WERI-Rb-1 (cell line): ENCODE data around the gene CAPG.

Experiments
- DNase-seq: peaks from one replicate; pipeline ENCODE4 v3.0.0-alpha.2; 2020
- H3K27ac ChIP-seq: fragments of 250-450 bp; sonication (Bioruptor Pico); 2 replicates; pipeline ENCODE4 v1.5.1; 2020; ENCODE audit warnings: mild to moderate bottlenecking, moderate library complexity
- H3K27me3 ChIP-seq: fragments of 250-450 bp; sonication (Bioruptor Pico); 2 replicates; pipeline ENCODE4 v1.5.1; 2021; ENCODE audit warnings: mild to moderate bottlenecking, low read depth, moderate library complexity; ENCODE audit not compliant: insufficient read depth, severe bottlenecking
- H3K36me3 ChIP-seq: fragments of 250-450 bp; sonication (Bioruptor Pico); 2 replicates; pipeline ENCODE4 v1.5.1; 2020; ENCODE audit warnings: mild to moderate bottlenecking, moderate library complexity
- H3K4me3 ChIP-seq: 2 replicates; pipeline ENCODE4 v1.5.1; 2011; ENCODE audit warnings: low read depth, mild to moderate bottlenecking, control low read depth, low read length
- H3K9me3 ChIP-seq: fragments of 250-450 bp; sonication (Bioruptor Pico); 2 replicates; pipeline ENCODE4 v1.5.1; 2021; ENCODE audit warnings: mild to moderate bottlenecking, moderate library complexity; ENCODE audit not compliant: severe bottlenecking
- TF ChIP-seq, protein P1 (sequence below): IDR thresholded peaks from 2 replicates; pipeline ENCODE4 v1.5.1; 2011; ENCODE audit warnings: low read depth, mild to moderate bottlenecking, control low read depth, inconsistent platforms, low read length

The CAPG gene

DNA sequence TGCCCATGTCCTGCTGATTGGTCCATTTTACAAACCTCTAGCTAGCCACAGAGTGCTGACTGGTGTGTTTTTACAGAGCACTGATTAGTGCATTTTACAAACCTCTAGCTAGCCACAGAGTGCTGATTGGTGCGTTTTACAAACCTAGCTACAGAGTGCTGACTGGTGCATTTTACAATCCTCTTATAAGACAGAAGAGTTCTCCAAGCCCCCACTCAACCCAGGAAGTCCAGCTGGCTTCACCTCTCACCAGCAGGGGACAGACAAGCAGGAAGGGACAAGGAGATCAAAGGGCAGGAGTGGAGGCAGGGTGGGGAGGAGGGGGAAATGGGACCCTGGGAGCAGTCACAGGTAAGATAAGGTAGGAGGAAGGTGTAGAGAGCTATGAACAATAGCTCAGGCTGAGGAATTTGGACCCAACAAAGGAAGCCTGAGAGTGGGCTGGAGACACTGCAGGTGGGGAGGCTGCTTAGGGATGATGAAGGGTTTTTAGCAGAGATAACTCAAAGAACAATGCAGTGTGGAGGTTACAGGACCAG is 45.5 kb upstream of the CAPG start:
- no peaks in the 10 kb centered on the region for H3K9me3 ChIP-seq
- H3K4me3 ChIP-seq = no peak overlapping the region
- peak; percentile 57 for DNase-seq
- H3K27ac ChIP-seq = 0 out of 2 replicates have a peak overlapping the region, but pooled peaks have one; percentile 18
- TF ChIP-seq, protein P1, sequence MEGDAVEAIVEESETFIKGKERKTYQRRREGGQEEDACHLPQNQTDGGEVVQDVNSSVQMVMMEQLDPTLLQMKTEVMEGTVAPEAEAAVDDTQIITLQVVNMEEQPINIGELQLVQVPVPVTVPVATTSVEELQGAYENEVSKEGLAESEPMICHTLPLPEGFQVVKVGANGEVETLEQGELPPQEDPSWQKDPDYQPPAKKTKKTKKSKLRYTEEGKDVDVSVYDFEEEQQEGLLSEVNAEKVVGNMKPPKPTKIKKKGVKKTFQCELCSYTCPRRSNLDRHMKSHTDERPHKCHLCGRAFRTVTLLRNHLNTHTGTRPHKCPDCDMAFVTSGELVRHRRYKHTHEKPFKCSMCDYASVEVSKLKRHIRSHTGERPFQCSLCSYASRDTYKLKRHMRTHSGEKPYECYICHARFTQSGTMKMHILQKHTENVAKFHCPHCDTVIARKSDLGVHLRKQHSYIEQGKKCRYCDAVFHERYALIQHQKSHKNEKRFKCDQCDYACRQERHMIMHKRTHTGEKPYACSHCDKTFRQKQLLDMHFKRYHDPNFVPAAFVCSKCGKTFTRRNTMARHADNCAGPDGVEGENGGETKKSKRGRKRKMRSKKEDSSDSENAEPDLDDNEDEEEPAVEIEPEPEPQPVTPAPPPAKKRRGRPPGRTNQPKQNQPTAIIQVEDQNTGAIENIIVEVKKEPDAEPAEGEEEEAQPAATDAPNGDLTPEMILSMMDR = peak; percentile 43; the same call in 1 of the 2 replicates
- no peaks in the 10 kb centered on the region for H3K27me3 ChIP-seq
- H3K36me3 ChIP-seq = no peaks in the 10 kb centered on the region

DNA sequence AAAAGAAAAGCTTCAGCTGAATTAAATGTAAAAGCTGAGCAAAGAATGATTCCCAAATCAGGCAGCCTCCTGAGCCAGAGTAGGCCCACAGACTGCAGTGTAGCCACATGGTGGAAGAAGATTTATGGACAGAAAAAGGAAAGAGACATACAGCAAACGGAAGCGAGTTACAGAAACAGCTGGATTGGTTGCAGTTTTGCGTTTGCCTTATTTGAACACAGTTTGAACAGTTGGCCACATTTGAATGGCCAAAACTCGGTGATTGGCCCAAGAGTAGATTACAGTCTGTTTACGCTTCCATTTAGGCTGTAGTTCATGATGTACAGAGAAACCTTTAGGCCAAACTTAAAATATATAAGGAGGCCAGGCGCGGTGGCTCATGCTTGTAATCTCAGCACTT is 43.4 kb upstream of the CAPG start:
- Histone ChIP-seq H3K27me3 (no peaks in the 10 kb centered on the region), H3K27ac (no peak overlapping the region), H3K4me3 (no peak overlapping the region), H3K36me3 (no peaks in the 10 kb centered on the region), H3K9me3 (no peaks in the 10 kb centered on the region)
- DNase-seq = no peak
- TF ChIP-seq, protein P1 = no peak

DNA sequence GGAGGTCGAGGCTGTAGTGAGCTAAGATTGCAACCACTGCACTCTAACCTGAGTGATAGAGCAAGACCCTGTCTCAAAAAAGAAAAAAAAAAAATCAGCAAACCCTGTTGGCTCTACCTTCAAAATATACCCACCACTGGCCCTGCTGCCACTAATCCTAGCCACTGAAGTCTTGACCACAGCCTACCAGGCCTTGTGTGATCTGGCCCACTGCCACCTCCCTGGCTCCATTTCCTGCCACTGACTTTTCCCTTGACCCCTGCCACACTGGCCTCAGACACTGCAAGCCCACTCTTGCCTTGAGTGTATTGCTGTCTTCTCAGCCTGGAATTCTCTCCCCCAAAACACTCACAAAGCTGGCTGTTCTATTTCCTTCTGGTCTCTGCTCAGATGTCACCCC is 42.1 kb upstream of the CAPG start:
- H3K27me3 ChIP-seq = no peaks in the 10 kb centered on the region

DNA sequence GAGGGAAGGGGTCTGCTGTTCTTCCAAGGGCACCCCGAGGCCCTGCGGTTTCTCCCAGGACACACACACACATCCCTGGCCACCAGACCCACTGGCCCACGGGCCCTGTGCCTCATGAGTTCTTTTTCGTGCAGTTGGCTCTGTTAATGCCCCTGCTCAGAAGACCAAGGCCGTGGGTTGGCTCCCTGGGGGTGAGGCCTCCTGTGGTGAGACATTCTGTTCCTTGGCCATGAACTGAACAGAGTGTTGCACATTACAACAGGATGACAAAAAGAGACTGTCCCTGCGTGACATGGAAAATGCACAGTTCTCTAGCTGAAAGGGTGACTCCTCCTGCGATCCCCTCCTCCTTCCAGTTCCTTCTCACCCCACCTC is 39.0 kb upstream of the CAPG start:
- Histone ChIP-seq H3K4me3 (no peak overlapping the region), H3K36me3 (no peaks in the 10 kb centered on the region), H3K9me3 (no peaks in the 10 kb centered on the region), H3K27me3 (no peaks in the 10 kb centered on the region), H3K27ac (no peak overlapping the region; the same call in 1 of the 2 replicates)
- DNase-seq = no peak
- TF ChIP-seq, protein P1 = no peak

More for the DNA sequence above, 42.1 kb upstream of the CAPG start:
- H3K36me3 ChIP-seq = no peaks in the 10 kb centered on the region
- no peaks in the 10 kb centered on the region for H3K9me3 ChIP-seq
- no peak overlapping the region for H3K4me3 ChIP-seq
- H3K27ac ChIP-seq = no peak overlapping the region
- TF ChIP-seq, protein P1 = no peak
- DNase-seq = no peak

DNA sequence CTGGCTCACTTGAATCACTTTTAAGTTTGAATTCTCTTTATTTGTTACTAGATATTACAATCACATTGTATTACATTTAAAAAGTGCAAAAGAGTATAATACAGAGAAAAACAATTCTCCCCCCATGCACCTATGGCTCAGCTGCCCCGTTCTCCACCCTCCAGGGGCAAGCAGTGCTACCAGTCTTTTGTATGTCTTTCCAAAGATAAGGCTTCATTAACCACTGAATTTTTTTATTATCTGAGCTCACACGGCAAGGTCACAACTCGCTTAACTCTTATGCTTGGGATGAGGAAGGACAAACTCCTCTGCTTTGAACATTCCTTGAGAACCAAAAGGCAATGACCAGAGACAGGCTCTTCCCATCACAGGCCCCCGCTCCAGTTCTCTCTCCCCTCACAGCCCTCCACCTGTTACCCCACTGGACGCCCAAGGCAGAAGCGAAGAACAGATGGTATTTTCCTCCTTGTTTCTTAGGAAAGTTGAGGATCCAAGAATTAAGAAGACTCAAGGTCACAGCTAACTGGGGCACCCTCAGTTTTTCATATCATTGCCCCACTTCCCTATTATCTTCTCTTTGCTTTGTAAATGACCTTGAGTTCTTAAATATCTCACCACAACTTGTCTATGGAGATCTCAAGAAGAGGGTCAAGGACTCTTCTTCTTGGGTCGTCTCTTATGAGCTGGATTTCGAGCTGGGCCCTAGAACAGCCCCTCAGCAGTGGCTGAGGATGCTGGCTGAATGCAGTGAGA is 38.5 kb upstream of the CAPG start:
- Histone ChIP-seq H3K27ac (no peak overlapping the region), H3K27me3 (no peaks in the 10 kb centered on the region), H3K36me3 (no peaks in the 10 kb centered on the region), H3K4me3 (no peak overlapping the region), H3K9me3 (no peaks in the 10 kb centered on the region)
- TF ChIP-seq, protein P1 = no peak
- DNase-seq = no peak
